ENCODE results near the gene DNAJC10.
"Not testable (repeated sequence)": the region's sequence is repeated elsewhere in the genome, so short reads cannot be mapped to it uniquely, and the experiment has no call there.

Gene DNAJC10

DNA sequence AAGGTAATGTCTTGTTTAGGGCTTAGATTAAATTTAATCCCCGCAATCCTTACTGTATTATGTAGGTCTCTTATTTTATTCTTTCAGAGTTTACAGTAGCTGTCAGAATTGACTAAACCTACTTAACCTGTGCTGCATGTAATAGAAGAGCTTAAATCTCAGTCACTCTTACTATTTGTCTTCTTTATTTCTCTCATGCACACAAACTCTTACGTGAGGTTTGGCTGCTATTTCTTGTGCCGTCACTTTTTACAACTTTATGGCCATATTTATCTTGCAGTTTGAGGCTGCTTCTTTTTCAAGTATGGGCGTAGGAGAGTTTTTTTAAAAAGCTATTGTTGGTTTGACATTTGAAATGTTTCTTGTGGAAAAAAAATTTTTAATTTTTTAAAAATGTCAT is 12.0 kb downstream of the DNAJC10 start:
- DNase-seq, result no peak

DNA sequence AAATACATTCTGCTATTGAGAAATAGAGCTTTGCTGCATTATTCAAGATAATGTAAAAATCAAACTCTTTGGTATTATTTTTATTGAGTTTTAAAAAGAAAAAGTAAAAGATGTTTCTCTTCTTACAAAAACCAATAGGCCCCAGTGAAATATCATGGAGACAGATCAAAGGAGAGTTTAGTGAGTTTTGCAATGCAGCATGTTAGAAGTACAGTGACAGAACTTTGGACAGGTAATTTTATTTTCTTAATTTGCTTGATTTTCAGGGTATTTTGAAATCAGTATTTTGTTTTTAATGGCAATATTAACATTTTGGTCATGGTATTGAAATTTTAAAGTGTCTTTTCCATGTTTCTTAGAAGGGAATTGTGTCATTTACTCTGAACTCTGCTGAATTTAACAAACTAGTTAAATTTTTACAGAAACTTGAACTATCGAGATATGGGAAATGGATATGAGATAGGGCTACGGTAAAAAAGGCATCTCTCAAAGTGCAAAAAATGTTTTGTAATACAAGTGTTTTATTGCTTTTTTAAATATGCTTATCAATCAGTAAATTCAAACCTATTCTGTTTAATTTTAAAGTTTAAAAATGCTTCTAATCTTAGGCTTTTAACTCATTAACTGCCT is 13.8 kb downstream of the DNAJC10 start:
- DNase-seq, result no peak

DNA sequence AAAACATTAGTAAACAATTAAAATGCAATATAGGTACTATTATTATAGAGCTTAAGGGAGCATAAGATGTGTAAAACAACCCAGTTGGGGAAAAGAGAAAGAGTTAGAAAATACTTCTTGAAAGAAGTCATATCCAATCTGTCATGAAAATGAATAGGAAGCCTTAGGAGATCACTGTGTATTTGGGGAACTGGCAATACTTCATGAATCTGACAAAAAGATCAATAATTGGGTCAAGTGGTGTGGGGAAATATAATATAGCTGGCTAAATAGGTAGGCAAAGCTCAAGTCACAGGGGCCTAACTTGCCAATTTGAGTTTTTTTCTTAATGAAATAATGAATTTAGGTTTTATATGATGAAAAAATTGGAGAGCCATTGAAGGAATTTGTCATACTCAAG is 14.4 kb downstream of the DNAJC10 start:
- no peak for DNase-seq

DNA sequence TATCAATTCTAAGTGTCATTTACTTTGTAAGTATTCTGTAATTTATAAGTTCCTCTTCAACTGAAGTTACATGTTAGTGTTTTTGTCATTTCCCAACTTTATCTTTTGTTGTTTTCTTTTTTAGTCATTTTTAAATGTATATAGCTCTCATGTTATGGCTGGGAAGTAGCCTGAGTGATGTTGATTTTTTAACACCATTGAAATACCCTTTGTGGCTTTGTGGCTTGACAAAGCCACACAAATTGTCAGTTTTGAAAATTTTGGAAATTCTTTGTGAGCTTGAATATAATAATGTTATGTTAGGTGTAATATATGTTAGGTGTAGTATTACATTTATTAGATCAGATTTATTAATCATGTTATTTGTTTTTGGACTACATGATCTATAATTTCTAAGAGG is 16.7 kb downstream of the DNAJC10 start:
- DNase-seq, result no peak

DNA sequence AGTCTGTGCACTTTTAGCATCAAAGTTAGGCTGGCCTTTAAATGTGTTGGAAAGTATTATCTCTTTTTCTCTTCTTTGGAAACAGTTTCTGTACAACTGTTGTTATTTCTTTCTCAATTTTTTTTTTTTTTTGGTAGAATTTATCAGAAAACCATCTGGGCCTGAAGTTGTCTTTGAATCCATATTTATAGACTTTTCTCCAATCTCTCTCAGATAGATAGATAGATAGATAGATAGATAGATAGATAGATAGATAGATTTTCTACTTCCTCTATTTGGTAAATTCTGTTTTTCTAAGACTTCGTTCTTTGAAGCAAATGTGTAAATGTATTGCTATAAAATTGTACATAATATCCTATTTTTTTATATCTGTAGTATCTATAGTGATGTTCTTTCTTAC is 17.5 kb downstream of the DNAJC10 start:
- DNase-seq, result no peak

DNA sequence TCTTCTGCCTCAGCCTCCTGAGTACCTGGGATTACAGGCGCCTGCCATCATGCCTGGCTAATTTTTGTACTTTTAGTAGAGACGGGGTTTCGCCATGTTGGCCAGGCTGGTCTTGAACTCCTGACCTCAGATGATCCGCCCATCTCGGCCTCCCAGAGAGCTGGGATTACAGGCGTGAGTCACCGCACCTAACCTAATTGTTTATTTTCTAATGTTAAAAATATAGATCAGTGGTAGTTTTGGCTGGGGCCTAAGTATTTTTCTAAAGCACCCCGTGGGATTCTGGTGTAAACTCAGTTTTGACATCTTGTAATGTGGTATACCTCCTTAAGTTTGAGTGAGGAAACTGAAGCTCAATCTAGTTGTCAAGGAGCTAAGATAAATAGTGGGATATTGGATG is 20.8 kb downstream of the DNAJC10 start:
- DNase-seq, result not testable (repeated sequence)

DNA sequence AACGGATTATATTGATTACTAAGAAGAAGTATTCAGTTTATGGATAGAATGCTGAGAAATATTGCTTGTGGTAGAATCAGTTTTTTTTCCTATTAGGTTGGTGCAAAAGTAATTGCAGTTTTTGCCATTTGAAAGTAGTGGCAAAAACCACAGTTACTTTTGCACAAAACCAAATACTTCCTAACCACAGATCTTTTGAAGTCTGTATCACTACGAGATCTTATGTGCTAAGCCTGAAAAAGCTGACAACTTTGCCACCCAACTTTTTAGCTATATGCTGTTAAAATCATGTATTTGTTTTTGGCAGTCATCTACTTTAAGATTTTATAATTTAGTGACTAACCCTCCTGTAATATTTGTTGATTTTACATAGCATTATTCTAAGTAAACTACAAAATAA is 24.6 kb downstream of the DNAJC10 start:
- DNase-seq, result no peak

DNA sequence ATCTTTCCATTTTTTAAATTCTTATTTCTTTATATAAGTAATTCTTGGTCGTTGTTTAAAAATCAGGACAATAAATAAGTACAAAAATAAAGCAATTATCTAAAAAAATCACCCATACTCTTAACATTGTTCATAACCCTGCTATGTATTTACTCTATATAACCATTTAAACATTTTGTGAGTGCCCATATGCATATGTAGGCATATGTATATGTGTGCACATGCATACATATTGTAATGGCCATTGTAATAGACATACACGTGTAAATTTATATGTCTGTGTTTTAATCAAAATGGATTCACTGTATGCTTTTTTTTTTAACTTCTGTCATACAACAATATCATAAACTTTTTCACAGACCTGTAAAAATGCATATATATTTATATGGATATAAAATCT is 25.6 kb downstream of the DNAJC10 start:
- DNase-seq, result no peak

DNA sequence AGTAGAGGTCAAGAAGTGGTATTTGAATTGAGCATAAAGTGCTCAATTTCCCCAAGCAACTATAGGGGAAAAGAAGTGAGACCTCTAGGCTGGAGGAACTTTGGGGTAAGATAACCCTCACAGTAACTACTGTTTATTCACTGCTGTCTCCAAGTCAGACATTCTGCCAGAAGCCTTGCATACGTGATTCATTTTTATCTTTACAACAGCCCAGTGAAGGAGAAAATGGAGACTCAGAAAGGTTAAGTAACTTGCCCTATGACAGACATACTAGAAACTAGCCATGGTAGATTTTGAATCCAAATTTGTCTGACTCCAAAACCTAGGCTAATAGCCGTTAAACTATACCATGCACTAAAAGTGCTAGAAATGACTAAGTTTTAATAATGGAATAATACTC is 28.4 kb downstream of the DNAJC10 start:
- DNase-seq, result no peak

DNA sequence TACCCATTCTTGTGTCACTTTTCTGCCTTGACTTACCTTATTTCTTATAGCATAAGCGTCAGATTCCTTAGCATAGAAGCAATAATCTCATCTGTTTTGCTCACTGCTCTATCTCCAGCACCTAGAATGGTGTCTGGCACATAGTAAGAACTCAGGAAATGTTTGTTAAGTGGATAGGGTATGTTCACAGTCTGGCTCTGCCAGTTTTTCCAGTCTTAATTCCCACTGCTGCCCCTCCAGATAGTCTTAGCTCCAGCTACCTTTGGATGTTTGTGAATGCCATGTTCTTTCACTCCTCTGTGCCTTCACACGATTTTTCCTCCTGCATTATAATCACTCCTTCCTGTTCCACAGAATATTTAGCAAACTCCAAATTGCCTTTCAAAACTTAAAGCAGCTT is 29.0 kb downstream of the DNAJC10 start:
- DNase-seq, result no peak

DNA sequence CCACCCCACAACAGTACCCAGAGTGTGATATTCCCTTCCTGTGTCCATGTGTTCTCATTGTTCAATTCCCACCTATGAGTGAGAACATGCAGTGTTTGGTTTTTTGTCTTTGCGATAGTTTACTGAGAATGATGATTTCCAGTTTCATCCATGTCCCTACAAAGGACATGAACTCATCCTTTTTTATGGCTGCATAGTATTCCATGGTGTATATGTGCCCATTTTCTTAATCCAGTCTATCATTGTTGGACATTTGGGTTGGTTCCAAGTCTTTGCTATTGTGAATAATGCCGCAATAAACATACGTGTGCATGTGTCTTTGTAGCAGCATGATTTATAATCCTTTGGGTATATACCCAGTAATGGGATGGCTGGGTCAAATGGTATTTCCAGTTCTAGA is 29.8 kb downstream of the DNAJC10 start:
- not testable (repeated sequence) for DNase-seq

DNA sequence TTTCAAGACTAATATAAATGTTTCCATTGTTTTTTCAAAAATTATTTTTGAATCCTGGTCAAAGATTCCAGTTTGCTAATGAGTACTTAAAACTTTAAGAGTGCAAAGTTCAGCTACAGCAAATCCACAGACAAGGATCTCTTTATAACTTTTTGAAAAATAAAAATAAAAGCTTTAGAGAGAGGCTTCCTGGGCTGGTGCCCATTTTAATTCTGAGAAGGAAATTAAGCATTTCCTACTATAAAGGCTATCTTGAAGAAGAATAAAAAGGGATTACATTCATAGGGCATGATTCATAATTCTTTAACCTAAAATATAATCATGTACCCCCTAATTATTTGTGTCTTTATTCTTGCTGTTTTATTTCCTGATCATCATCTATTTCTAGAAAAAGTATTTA is 38.2 kb downstream of the DNAJC10 start:
- no peak for DNase-seq

DNA sequence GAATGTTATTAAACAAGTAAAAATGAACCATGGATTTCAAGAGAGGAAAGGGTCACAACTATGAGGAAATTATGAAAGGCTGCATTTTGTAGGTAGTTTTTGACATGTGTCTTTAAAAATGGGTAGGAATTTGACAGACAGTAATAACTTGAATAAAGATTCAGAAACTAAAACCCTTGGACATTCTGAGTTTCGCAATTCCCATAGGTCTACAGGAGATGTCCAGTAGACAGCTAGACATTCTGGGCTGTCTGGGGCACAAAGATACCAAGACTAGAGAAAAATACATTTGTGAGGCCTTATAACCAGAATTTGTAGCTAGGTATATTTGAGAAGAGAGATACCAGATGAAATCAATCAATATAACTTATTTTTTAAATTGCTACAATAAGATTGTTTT is 42.3 kb downstream of the DNAJC10 start:
- DNase-seq, result no peak

DNA sequence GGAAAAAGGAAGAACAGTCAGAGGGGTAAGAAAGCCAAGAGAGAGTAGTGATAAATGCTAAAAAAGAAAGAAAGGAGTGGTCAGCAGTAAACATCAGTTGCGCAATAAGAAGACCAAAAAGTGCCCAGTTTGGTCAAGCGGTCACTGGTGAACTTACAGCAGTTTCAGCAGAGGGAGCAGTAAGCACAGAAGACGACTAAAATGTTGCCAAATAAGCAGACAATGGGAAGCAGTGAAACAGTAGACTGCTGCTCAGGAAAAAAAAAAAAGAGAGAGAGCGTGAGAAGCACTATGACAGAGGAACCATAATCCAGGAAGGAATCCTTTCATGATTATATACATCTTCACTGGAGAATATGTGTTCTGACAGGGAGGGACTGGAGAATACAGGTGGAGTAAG is 45.8 kb downstream of the DNAJC10 start:
- no peak for DNase-seq

DNA sequence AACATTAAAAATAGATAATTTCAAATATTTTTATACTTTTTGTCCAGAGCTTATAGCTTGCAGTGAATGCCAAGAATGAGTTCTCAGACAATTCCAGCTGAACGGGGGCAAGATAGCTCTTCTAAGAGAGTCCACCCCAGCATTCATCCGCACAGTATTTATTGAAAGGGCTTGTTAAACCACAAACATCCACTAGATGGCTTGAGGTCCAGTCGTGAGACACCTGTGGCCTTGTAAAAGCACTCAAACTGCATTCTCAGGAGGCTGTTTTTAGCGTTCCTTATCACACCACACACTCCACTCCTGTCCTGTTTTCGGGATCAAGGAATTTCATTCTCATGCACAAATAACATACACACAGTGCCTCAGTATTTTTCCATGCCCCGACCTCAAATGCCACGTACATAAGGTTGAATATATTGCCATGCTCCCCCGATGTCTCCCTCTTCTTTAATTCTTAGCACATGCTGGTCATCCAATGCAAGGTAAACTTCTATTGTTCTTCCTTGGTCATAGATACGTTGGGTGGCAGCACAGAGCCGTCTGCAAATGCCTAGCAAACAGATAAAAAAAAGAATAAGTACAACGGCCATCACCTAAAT is 47.4 kb downstream of the DNAJC10 start:
- DNase-seq, result no peak

DNA sequence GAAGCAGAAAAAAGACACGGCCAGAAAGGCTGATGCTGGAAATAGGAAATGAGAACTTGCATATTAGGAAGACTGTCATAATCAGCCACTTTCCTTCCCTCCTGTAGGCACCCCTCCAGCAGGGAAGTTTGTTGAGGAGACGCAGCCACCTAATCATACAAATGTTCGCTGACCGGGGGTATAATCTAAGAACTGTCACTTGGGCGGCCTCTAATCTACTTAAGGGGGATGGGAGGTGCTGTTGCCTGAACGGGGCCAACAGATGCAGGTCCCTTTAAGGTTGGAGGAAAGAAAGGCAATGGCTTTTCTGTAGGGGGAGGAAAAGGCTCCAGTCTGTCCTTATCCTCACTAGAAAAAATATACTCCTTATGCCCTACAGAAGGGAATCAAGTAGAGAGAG is 50.6 kb downstream of the DNAJC10 start:
- no peak for DNase-seq

DNA sequence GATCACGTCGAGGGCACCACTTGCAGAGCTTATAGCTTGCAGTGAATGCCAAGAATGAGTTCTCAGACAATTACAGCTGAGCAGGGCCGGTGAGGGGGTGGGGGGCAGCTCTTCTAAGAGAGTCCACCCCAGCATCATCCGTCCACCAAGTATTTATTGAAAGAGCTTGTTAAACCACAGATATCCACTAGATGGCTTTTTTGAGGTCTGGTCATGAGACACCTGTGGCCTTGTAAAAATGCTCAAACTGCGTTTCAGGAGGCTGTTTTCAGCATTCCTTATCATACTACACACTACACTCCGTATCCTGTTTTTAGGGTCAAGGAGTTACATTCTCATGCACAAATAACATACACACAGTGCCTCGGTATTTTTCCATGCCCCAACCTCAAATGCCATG is 51.5 kb downstream of the DNAJC10 start:
- DNase-seq, result no peak

DNA sequence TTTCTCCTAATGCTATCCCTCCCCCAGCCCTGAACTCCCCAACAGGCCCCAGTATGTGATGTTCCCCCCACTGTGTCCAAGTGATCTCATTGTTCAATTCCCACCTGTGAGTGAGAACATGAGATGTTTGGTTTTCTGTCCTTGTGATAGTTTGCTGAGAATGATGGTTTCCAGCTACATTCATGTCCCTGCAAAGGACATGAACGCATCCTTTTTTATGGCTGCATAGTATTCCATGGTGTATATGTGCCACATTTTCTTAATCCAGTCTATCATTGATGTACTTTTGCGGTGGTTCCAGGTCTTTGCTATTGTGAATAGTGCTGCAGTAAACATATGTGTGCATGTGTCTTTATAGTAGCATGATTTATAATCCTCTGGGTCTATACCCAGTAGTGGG is 52.9 kb downstream of the DNAJC10 start:
- DNase-seq, result not testable (repeated sequence)

DNA sequence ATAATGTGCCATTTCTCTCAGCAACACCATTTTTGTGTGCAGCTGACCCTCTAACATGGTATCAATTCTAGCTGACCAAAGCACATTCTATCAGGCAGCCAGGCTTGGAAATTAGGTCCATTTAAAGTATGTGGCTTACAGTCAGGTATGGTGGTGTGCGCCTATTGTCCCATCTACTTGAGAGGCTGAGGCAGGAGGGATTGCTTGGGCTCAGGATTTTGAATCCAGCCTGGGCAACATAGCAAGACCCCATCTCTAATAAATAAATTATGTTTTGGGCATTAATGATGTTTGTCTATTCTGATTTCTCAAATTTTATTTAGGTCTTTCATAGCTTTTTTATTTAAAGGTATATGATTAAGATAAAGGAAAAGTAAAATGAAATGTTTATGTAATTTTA is 63.3 kb downstream of the DNAJC10 start:
- no peak for DNase-seq

DNA sequence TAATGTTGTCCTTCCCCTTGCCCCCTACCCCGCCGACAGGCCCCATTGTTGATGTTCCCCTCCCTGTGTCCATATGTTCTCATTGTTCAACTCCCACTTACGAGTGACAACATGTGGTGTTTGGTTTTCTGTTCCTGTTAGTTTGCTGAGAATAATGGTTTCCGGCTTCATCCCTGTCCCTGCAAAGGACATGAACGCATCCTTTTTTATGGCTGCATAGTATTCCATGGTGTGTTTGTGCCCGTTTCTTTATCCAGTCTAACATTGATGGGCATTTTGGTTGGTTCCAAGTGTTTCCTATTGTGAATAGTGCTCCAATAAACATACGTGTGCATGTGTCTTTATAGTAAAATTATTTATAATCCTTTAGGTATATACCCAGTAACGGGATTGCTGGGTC is 65.0 kb downstream of the DNAJC10 start:
- not testable (repeated sequence) for DNase-seq

DNA sequence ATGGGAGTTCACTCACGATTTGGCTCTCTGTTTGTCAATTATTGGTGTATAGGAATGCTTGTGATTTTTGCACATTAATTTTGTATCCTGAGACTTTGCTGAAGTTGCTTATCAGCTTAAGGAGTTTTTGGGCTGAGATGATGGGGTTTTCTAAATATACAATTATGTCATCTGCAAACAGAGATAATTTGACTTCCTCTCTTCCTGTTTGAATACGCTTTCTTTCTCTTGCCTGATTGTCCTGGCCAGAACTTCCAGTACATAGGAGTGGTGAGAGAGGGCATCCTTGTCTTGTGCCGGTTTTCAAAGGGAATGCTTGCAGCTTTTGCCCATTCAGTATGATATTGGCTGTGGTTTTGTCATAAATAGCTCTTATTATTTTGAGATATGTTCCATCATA is 66.6 kb downstream of the DNAJC10 start:
- DNase-seq, result not testable (repeated sequence)

DNA sequence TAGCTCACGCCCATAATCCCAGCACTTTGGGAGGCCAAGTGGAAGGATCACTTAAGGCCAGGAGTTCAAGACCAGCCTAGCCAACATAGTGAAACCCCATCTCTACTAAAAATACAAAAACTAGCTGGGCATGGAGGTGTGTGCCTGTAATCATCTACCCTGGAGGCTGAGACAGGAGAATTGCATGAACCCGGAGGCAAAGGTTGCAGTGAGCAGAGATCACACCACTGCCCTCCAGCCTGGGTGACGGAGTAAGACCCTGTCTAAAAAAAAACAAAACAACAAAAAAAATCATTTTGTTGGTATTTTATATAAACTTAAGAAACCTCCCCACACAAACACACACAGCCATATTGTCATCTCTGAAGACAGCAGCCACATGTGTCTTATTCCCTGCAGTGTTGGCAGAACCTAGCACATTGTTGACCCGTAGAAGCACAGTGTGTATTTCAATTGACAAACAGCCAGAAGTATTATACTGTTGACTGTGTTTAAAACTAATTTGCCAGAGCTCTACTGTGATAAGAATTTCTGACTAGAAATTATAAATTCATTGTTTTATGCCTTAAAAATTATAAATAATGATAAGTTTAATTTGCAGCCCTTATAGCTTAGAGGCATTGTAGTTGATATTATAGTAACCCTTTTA is 68.1 kb downstream of the DNAJC10 start:
- no peak for DNase-seq

DNA sequence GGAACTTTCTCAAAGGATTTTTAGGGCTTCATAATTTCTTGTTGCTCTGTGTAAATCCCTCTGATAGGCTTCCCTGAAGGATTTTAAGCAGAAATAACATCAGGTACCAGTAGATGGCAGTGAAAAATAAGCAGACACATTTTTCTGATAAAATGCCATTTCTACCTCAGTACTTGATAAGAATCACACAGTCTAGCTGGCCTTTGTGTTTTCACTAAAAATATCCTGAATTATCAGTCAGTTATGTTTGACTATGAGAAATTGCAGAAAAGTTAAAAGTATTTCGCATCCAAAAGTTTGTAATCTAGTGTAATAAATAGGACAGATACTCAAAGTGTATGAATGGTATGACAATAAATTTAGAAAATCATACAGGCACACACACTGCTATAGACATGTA is 68.7 kb downstream of the DNAJC10 start:
- DNase-seq, result no peak

DNA sequence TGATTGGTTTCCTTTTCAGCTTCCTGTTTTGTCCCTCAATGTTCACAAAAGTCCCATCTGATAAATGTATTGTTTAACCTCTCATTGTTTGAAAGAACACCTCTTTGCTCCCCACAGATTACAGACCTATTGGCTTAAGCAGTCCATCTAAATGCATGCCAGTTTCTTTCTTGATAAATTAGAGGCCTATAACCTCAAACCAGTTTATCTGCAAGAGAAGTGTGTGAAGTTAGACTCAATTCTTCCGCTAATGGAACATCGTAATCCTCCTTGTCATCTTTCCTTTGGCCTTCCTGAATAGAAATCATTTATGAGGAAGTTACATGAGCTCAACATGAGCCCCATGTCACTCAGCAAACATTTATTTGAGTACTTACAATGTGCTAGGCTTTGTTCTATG is 76.4 kb downstream of the DNAJC10 start:
- DNase-seq, result no peak

DNA sequence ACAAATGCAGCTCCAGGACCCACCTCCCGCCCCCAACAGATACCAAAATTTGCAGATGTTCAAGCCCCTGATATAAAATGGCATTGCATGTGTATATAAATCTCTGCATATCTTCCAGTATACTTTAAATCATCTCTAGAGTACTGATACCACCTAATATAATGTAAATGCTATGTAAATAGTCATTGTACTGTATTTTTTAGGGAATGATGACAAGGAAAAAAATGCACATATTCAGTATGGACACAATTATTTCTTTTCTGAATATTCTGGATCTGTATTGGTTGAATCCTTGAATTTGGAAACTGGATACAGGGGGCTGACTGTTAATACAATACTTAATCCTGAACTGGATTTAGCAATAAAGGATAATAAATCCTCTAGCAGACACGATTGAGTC is 82.7 kb downstream of the DNAJC10 start:
- DNase-seq, result no peak
